SK-N-SH (cell line): ENCODE measurements around the gene PTPRA. TPM values are rescaled to one million over a fixed set of nuclear protein-coding genes. Genes with fewer than 3 reads are reported as not detected.

Source experiments
- CTCF ChIA-PET: fragments of 300-600, 350-600 bp; formaldehyde crosslinking; extraction: SDS; loops from one replicate; lab custom pipeline; 2021; lab: Yijun Ruan, JAX
- POLR2A ChIA-PET: fragments of 350-600 bp; sonication (Branson Sonifier 250); formaldehyde crosslinking; extraction: SDS; loops from one replicate; lab custom pipeline; 2020; ENCODE audit warnings: antibody characterized with exemption, inconsistent platforms; lab: Yijun Ruan, JAX
- DNase-seq: peaks from one replicate; pipeline ENCODE4 v3.0.0; 2012
- H2AFZ ChIP-seq: fragments of 200-600 bp; sonication (generic); 2 replicates; pipeline ENCODE4 v1.8.1; 2016; ENCODE audit warnings: antibody characterized with exemption, mild to moderate bottlenecking, low read depth
- H3F3A ChIP-seq: fragments of 200-600 bp; sonication (generic); replicated peaks from 2 replicates; pipeline ENCODE3; 2016; ENCODE audit warnings: antibody characterized with exemption, mild to moderate bottlenecking; ENCODE audit not compliant: insufficient read depth
- H3K27ac ChIP-seq, 2 experiments: fragments of 200-500 bp in 1 of 2; fragments of 200-600 bp in 1 of 2; sonication (Bioruptor generic) in 1 of 2; sonication (generic), shearing (Covaris generic) in 1 of 2; 2 replicates each; pipeline versions ENCODE4 v1.5.1 to v1.6.1; 2014 to 2016; ENCODE audit warnings: low read depth in 2 of 2, inconsistent platforms in 1 of 2, low read length in 1 of 2, mild to moderate bottlenecking in 1 of 2, mixed read lengths in 1 of 2
- H3K27me3 ChIP-seq: fragments of 200-600 bp; sonication (generic), shearing (Covaris generic); 2 replicates; pipeline ENCODE4 v1.6.1; 2016; ENCODE audit warnings: mixed run types; ENCODE audit not compliant: insufficient read depth
- H3K36me3 ChIP-seq, 2 experiments: fragments of 200-500 bp in 1 of 2; fragments of 200-600 bp in 1 of 2; sonication (Bioruptor generic) in 1 of 2; sonication (generic) in 1 of 2; replicated peaks in 1 of 2; 2 replicates each; pipeline versions ENCODE3 to v1.5.1; 2014 to 2016; ENCODE audit warnings: low read length in 1 of 2, mild to moderate bottlenecking in 1 of 2; ENCODE audit not compliant: insufficient read depth in 2 of 2, control insufficient read depth in 1 of 2
- H3K4me1 ChIP-seq, 2 experiments: fragments of 200-500 bp in 1 of 2; fragments of 200-600 bp in 1 of 2; sonication (Bioruptor generic) in 1 of 2; sonication (generic), shearing (Covaris generic) in 1 of 2; 2 replicates each; pipeline versions ENCODE4 v1.5.1 to v1.6.1; 2014 to 2016; ENCODE audit warnings: low read depth in 1 of 2, low read length in 1 of 2, mixed run types in 1 of 2; ENCODE audit not compliant: insufficient read depth in 2 of 2, control insufficient read depth in 1 of 2
- H3K4me2 ChIP-seq: fragments of 200-600 bp; sonication (generic), shearing (Covaris generic); 2 replicates; pipeline ENCODE4 v1.6.1; 2017; ENCODE audit warnings: mixed run types
- H3K4me3 ChIP-seq, 2 experiments: fragments of 200-500 bp in 1 of 2; fragments of 200-600 bp in 1 of 2; sonication (Bioruptor generic) in 1 of 2; sonication (generic), shearing (Covaris generic) in 1 of 2; 2 replicates each; pipeline versions ENCODE4 v1.5.1 to v1.8.1; 2014 to 2016; ENCODE audit warnings: low read depth in 2 of 2, inconsistent platforms in 1 of 2, low read length in 1 of 2, mild to moderate bottlenecking in 1 of 2, mixed read lengths in 1 of 2, moderate library complexity in 1 of 2
- H3K79me2 ChIP-seq: fragments of 200-600 bp; sonication (generic); 2 replicates; pipeline ENCODE4 v1.8.1; 2017; ENCODE audit warnings: mild to moderate bottlenecking; ENCODE audit not compliant: insufficient read depth
- H3K9ac ChIP-seq: fragments of 200-600 bp; sonication (generic); 2 replicates; pipeline ENCODE4 v1.6.1; 2017; ENCODE audit warnings: mixed run types
- H3K9me2 ChIP-seq: fragments of 200-600 bp; sonication (generic); 2 replicates; pipeline ENCODE4 v1.6.1; 2017; ENCODE audit warnings: mixed run types
- H3K9me3 ChIP-seq: fragments of 200-600 bp; sonication (generic); 2 replicates; pipeline ENCODE4 v1.6.1; 2017; ENCODE audit warnings: mixed run types, mild to moderate bottlenecking, moderate library complexity
- H4K20me1 ChIP-seq: fragments of 200-600 bp; sonication (generic); 2 replicates; pipeline ENCODE4 v1.6.1; 2017; ENCODE audit warnings: mild to moderate bottlenecking, mixed run types; ENCODE audit not compliant: insufficient read depth
- ELF1 ChIP-seq: IDR thresholded peaks from 2 replicates; pipeline ENCODE4 v1.4.0; 2012
- EP300 ChIP-seq, 2 experiments: IDR thresholded peaks; 2 replicates each; pipeline versions ENCODE4 v1.4.0 to v1.6.1; 2012; ENCODE audit warnings: borderline replicate concordance in 1 of 2, low read depth in 1 of 2, low read length in 1 of 2
- EZH2phosphoT487 ChIP-seq: fragments of 200-600 bp; sonication (generic); IDR thresholded peaks from 2 replicates; pipeline ENCODE4 v1.6.1; 2017; ENCODE audit warnings: low read depth, mixed run types, mild to moderate bottlenecking, antibody characterized with exemption, moderate library complexity, borderline replicate concordance
- FOSL2 ChIP-seq: IDR thresholded peaks from 2 replicates; pipeline ENCODE4 v1.4.0; 2012; ENCODE audit warnings: low read depth, mild to moderate bottlenecking, moderate library complexity, borderline replicate concordance
- GATA2 ChIP-seq: sonication (generic); formaldehyde crosslinking; IDR thresholded peaks from 2 replicates; pipeline ENCODE4 v1.5.0; 2020; ENCODE audit warnings: mild to moderate bottlenecking, missing genetic modification reagents
- MAX ChIP-seq: IDR thresholded peaks from 2 replicates; pipeline ENCODE4 v1.4.0; 2012; ENCODE audit warnings: low read depth
- NFIC ChIP-seq: IDR thresholded peaks from 2 replicates; pipeline ENCODE4 v1.4.0; 2012; ENCODE audit warnings: borderline replicate concordance
- NRF1 ChIP-seq: IDR thresholded peaks from 2 replicates; pipeline ENCODE4 v1.6.1; 2012; ENCODE audit warnings: low read depth, mild to moderate bottlenecking, low read length
- POLR2AphosphoS5 ChIP-seq: IDR thresholded peaks from 2 replicates; pipeline ENCODE4 v1.6.1; 2012; ENCODE audit warnings: low read depth, low read length
- RAD21 ChIP-seq: IDR thresholded peaks from 2 replicates; pipeline ENCODE4 v1.6.1; 2012; ENCODE audit warnings: mild to moderate bottlenecking, low read length
- RCOR1 ChIP-seq: fragments of 150-350 bp; IDR thresholded peaks from 2 replicates; pipeline ENCODE4 v1.6.1; 2017; ENCODE audit warnings: antibody characterized with exemption, low read length
- TAF1 ChIP-seq: IDR thresholded peaks from 2 replicates; pipeline ENCODE4 v1.6.1; 2012; ENCODE audit warnings: low read depth, mild to moderate bottlenecking, low read length, moderate library complexity, borderline replicate concordance
- TCF12 ChIP-seq: IDR thresholded peaks from 2 replicates; pipeline ENCODE4 v1.4.0; 2012
- ZBTB33 ChIP-seq: IDR thresholded peaks from 2 replicates; pipeline ENCODE4 v1.4.0; 2012; ENCODE audit warnings: low read depth, borderline replicate concordance
- WGBS: methylation state at CpG from one replicate; pipeline ENCODE4 v1.1.6; 2017; ENCODE audit warnings: low lambda C conversion rate; 5-methylcytosine and 5-hydroxymethylcytosine counted together
- polyA plus RNA-seq, 3 experiments: library from polyadenylated mRNA; depleted of rRNA; stranded (reverse); fragments of >200 nt; gene quantifications; 2 replicates each; pipeline ENCODE4 v1.2.3, GENCODE V29; 2012
- TF ChIP-seq, protein P1 (sequence below): fragments of 200-600 bp; sonication (generic); IDR thresholded peaks from 2 replicates; pipeline ENCODE4 v1.6.1; 2017; ENCODE audit warnings: antibody characterized with exemption, mild to moderate bottlenecking, moderate library complexity
- TF ChIP-seq, protein P2 (sequence below): IDR thresholded peaks from 2 replicates; pipeline ENCODE4; 2012
- TF ChIP-seq, protein P3 (sequence below): fragments of 150-350 bp; IDR thresholded peaks from 2 replicates; pipeline ENCODE4 v1.6.1; 2017; ENCODE audit warnings: antibody characterized with exemption, low read length, low read depth, borderline replicate concordance

PTPRA gene
- polyA plus RNA-seq, 1 of the 3 experiments (the other 2 are of a cell fraction) = 47.6 TPM

GRCh38 chr20:2871111-2871465 is 2.2 kb upstream of the PTPRA start:
- H3K9ac ChIP-seq = no peak overlapping the region
- H3K36me3 ChIP-seq = peaks cover 0 to 11% of the 10 kb centered on the region in 2 experiments
- H3K4me1 ChIP-seq = peaks cover 13 to 22% of the 10 kb centered on the region in 2 experiments
- H3K27ac ChIP-seq = peak overlapping the region in 1 of 2 experiments; percentile 67; a peak in 1 of 4 replicates
- H3K4me2 ChIP-seq = peak overlapping the region; percentile 65
- H3K27me3 ChIP-seq = no peaks in the 10 kb centered on the region
- no peak overlapping the region for H3K4me3 ChIP-seq
- WGBS = 62% methylated on average over 2 of the region's 2 CpGs
- H3K79me2 ChIP-seq = peaks cover 25% of the 10 kb centered on the region
- no peaks in the 10 kb centered on the region for H4K20me1 ChIP-seq
- TF ChIP-seq RAD21 = no peak
- no peak for TF ChIP-seq MAX
- TF ChIP-seq EP300 (IDR thresholded peaks at IDR 0.05; ENCODE audit: borderline replicate concordance in 1 of 2, low read depth in 1 of 2, low read length in 1 of 2) = no peak
- TF ChIP-seq EZH2phosphoT487 = no peak
- TF ChIP-seq TCF12 = no peak
- TF ChIP-seq ZBTB33 = no peak
- DNase-seq = no peak
- POLR2A ChIA-PET = no interaction called here
- H3K9me3 ChIP-seq = no peaks in the 10 kb centered on the region
- H2AFZ ChIP-seq = no peak overlapping the region
- CTCF ChIA-PET = interaction anchor here (1.5 kb wide), 2 partner anchors 19 to 76 kb away, joined by 4 to 5 read pairs; no protein-coding TSS in a partner anchor
- H3F3A ChIP-seq = peaks cover 20% of the 10 kb centered on the region
- H3K9me2 ChIP-seq = no peaks in the 10 kb centered on the region

DNA sequence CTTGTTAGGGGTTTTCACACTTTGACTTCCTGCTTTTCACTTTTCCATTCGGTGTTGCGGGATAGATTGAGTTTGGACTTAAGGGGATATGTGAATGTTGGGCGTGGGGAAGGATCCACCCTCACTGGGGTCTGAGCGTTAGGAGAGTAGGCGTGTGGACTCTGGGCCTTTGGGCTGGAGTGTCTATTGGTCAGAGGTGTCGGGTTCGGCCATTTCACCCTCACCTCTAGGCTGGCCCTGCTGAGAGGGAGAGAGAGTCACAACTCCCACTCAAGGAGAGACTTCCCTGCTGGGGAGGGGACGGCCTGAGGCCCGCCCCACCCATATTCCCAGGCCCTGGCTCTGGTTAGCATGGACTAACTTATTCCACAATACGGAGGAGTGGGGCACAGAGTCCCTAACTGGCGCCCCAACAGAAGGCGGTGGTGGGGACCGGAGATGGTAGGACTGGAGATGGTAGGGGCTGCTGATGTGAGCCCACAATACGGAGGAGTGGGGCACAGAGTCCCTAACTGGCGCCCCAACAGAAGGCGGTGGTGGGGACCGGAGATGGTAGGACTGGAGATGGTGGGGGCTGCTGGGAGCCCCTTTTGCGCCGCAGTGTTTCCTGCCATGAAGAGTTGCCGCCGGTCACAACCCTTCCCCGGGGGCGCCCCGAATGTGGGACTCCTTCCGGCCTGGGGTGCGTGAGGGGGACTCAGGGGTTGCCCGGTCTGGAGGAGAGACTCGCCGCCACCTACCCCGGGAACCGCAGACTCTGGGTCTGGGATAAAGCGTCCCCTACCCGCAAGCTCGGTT is 1.4 kb upstream of the PTPRA start:
- peak overlapping the region; percentile 94; the same call in 1 of the 2 replicates for H2AFZ ChIP-seq
- ChIA-PET POLR2A (interaction anchor here (1.0 to 1.1 kb wide), 2 partner anchors 71 to 220 kb away, joined by 3 to 4 read pairs; partner anchors contain the start of genes CPXM1 and NOP56), CTCF (interaction anchor here (1.0 to 1.5 kb wide), 8 partner anchors 7 to 350 kb away, joined by 3 to 5 read pairs (median 3); no protein-coding TSS in a partner anchor)
- H3K9me3 ChIP-seq = no peaks in the 10 kb centered on the region
- peak overlapping the region; percentile 89 to 98 for H3K4me3 ChIP-seq
- no peaks in the 10 kb centered on the region for H3K9me2 ChIP-seq
- no peak overlapping the region for H3K27ac ChIP-seq
- H3K79me2 ChIP-seq = peaks cover 33% of the 10 kb centered on the region
- peak overlapping the region; percentile 97 for H3K4me2 ChIP-seq
- no peaks in the 10 kb centered on the region for H3K27me3 ChIP-seq
- peaks cover 4% of the 10 kb centered on the region; the same call in 1 of the 2 replicates for H4K20me1 ChIP-seq
- WGBS = 83% methylated on average over 17 of the region's 34 CpGs
- DNase-seq = peak; percentile 68
- peaks cover 13 to 22% of the 10 kb centered on the region in 2 experiments for H3K4me1 ChIP-seq
- peaks cover 20% of the 10 kb centered on the region for H3F3A ChIP-seq
- peaks cover 0 to 3% of the 10 kb centered on the region in 2 experiments for H3K36me3 ChIP-seq
- H3K9ac ChIP-seq = no peak overlapping the region
- TF ChIP-seq NRF1 (no peak), TAF1 (no peak), MAX (no peak), EP300 (IDR thresholded peaks at IDR 0.05; ENCODE audit: borderline replicate concordance in 1 of 2, low read depth in 1 of 2, low read length in 1 of 2) (no peak), RAD21 (no peak), NFIC (no peak), POLR2AphosphoS5 (no peak), RCOR1 (no peak), GATA2 (CRISPR knock-in tag) (no peak), ELF1 (no peak), FOSL2 (no peak)
- TF ChIP-seq, protein P1, sequence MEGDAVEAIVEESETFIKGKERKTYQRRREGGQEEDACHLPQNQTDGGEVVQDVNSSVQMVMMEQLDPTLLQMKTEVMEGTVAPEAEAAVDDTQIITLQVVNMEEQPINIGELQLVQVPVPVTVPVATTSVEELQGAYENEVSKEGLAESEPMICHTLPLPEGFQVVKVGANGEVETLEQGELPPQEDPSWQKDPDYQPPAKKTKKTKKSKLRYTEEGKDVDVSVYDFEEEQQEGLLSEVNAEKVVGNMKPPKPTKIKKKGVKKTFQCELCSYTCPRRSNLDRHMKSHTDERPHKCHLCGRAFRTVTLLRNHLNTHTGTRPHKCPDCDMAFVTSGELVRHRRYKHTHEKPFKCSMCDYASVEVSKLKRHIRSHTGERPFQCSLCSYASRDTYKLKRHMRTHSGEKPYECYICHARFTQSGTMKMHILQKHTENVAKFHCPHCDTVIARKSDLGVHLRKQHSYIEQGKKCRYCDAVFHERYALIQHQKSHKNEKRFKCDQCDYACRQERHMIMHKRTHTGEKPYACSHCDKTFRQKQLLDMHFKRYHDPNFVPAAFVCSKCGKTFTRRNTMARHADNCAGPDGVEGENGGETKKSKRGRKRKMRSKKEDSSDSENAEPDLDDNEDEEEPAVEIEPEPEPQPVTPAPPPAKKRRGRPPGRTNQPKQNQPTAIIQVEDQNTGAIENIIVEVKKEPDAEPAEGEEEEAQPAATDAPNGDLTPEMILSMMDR = no peak
- TF ChIP-seq, protein P2, sequence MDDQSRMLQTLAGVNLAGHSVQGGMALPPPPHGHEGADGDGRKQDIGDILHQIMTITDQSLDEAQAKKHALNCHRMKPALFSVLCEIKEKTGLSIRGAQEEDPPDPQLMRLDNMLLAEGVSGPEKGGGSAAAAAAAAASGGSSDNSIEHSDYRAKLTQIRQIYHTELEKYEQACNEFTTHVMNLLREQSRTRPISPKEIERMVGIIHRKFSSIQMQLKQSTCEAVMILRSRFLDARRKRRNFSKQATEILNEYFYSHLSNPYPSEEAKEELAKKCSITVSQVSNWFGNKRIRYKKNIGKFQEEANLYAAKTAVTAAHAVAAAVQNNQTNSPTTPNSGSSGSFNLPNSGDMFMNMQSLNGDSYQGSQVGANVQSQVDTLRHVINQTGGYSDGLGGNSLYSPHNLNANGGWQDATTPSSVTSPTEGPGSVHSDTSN = no peak
- TF ChIP-seq, protein P3, sequence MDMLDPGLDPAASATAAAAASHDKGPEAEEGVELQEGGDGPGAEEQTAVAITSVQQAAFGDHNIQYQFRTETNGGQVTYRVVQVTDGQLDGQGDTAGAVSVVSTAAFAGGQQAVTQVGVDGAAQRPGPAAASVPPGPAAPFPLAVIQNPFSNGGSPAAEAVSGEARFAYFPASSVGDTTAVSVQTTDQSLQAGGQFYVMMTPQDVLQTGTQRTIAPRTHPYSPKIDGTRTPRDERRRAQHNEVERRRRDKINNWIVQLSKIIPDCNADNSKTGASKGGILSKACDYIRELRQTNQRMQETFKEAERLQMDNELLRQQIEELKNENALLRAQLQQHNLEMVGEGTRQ = no peak
